ENCODE data around the gene MRNIP.
A peak's percentile ranks its signal among the peaks of the same experiment; 100 is the strongest.

Gene MRNIP

DNA sequence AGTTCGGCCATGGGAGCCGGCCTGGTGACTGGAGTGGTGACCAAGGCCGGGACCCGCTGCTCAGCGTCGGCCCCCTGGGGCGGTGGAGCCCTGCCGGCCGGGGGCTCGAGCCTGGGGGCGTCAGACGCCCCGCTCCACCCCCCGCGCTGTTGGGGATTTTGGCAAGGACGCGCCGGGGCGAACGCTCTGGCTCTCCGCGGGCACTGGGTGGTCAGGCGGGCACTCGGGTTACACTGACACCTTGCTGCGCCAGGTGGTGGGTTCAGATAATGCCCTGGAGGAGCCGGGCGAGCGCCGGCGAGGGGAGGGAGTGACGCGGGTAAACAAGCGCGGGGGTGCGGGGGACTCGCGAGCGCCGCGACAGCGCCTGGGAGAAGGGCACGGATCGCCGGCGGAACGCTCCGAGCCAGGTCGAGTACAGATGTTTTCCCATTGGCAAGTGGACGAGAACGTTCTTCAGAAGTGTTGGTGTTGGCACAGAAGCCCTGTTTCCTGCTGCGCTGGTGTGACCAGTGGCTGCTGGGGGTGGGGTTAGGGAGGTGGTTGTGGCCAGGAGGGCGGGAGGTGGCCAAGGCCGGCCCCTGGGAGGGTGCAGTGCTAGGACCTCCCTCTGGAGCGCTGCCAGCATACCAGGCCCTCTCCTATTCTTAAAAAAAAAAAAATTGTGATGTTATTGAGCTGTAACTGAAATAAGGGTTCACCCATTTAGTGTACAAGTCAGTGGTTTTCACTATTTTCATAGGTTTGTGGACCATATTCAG lies 37.1 kb downstream of the MRNIP start:
- DNase-seq (ENCODE audit: low spot score) = peak; percentile 88

DNA sequence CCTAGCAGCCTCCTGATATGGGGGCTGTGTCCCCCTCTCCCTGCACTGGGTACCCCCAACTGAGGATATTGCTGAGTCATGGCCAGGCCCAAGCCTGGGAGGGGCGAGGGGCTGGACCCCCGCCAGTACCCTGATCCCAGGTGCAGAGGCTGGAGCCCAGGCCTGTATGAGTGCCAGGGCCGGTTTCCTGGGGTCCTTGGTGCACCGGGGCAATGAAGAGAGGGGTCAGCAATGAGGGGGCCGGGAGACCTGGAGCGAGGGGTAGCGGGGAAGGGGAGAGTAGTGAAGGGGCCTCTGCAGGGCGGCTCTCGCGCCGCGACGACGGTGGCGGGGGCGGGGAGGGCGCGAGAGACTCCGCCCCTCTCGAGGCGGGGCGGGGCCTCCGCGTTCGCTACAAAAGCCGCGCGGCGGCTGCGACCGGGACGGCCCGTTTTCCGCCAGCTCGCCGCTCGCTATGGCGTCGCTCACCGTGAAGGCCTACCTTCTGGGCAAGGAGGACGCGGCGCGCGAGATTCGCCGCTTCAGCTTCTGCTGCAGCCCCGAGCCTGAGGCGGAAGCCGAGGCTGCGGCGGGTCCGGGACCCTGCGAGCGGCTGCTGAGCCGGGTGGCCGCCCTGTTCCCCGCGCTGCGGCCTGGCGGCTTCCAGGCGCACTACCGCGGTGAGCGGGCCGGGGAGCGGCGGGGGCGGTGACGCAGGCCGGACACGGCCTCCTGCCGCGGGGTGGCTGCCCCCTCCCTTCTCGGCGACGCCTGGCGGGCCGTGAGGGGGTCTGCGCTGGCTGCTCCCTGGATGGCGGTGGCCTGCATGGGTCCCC lies 37.9 kb downstream of the MRNIP start, which contains the start of gene SQSTM1:
TSS of gene SQSTM1 (plus strand) at position 423 of the 815 bp plus-strand sequence. CDS start at position 455, 32 bp downstream.
- peak; percentile 79 for DNase-seq (ENCODE audit: low spot score)

DNA sequence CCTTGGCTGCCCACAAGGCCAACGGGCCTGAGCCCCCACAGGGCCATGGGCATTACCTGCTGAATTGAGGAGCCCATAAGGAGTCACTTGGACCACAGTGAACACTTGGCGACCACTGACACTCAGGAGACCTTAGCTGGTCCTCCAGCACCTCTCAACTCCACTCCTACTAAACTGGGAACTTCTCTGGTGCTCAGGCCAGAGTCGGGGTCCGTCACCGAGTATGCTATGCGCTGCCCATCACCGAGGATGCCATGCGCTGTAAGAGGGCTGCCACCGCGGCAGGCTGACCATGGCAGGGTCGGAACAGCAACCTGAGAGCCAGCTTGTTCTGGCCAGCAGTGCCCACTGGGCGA lies 38.5 kb downstream of the MRNIP start:
- no peak for DNase-seq (ENCODE audit: low spot score)

DNA sequence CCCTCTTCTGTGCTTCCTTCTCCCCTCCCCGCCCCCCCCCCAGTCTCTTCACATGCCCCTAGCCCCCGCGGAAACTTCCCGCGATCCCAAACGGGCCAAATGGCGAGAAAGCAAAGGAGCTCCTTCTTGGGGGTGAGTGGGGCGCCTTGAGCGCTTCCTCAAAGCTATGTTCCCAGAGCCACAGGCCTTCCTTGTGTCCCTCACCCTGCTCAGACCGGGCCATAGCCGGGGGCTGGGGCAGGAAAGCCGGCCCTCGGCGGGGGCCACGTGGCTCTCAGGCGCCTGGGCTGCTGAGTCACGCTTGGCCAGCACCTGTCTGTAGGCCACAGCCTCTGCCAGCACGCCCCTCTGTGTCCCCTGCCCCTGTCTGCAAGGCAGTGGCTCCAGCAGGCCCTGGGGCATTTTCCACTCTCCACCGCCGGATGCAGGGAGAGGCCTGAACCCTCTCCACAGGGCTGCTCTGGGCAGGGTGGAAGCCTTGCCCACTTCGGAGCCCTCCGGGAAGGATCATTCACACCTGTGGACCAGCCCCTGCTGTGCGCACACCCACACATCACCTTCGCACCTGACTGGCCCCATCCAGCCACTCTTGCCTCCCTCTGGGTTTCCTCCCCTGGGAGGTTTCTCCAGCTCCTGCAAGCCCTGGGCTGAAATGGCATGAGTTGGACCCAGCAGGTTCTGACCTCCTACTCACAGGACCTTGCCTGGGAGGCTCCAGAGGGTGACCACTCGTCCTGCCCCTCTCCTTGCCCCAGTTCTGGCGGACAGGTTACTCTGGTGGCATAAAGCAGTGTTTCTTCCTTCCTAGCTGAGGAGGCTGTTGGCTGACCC lies 39.1 kb downstream of the MRNIP start:
- peak; percentile 60 for DNase-seq (ENCODE audit: low spot score)

DNA sequence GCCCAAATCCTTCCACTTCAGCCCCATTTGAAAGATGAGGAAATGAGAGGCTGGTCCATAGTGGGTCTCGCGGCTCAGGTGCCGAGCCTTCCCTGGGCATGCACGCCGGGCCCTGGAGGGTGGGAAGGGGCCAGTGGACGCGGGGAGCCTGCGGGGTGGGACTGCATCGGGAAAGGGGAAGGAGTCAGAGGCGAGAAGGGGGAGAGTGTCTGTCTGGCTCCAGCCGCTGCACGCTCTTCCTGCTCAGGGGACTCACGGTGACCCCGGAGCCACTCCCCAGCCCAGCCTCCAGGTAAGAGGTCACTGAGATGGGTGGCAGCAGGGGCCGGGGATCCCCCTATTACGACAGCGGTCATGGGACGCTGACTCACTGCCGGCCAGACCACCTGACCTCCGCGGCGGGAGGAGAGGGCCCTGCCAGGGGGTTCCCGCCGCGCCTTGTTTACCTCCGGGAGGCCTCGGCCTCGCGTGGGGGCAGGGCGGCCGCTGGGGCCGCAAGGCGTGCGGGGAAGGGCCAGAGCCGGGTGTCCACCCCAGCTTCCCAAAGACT lies 39.8 kb downstream of the MRNIP start:
- peak; percentile 83 for DNase-seq (ENCODE audit: low spot score)

DNA sequence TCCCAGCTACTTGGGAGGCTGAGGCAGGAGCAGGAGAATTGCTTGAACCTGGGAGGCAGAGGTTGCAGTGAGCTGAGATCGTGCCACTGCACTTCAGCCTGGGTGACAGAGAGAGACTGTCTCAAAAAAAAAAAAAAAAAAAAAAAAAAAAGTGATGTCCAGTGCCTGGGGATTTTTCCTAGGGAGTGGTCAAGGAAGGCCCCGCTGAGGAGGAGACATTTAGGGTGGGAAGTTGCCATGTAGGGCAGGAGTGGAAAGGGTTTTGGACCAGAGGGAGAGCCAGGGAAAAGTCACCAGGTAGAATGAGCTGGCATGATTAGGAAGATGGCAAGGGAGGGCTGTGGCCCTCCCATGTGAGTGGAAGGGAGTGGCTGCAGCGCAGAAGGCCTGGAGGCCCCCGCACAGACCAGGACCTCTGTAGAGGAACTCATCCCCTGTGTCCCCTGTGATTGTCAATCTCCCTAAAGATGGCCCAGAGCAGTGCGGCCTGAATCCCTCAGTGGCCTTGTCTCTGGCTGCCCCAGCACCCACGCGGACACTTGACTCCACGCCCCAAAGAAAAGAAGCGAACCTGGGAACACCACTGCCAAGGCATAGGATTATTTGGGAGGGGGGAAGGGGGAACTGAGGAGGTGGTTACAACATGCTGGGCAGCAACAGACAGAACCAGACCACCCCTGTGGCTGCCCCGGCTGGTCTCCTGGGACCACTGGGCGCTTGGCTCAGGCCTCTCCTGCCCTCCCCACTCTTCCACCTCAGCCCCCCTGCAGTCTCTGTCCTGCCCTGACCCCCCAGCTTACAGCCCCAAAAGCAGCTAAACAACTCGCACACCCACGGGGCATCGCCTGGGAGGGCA lies 40.5 kb downstream of the MRNIP start:
- no peak for DNase-seq (ENCODE audit: low spot score)

DNA sequence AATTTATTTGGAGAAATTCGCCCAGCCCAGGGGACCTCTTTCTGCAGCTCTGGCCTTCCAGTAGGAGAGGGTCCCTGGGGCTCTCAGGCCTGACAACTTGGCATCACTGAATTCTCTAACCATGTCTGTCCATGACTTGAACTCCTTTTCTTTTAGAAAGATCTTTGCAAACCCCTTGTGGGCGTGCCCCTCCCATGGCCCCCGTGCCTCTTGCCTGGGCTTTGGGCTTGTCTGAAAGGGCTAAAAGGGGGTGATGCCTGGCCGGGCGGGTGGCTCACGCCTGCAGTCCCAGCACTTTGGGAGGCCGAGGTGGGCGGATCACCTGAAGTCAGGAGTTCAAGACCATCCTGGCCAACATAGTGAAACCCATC lies 41.2 kb downstream of the MRNIP start:
- DNase-seq (ENCODE audit: low spot score) = no peak

DNA sequence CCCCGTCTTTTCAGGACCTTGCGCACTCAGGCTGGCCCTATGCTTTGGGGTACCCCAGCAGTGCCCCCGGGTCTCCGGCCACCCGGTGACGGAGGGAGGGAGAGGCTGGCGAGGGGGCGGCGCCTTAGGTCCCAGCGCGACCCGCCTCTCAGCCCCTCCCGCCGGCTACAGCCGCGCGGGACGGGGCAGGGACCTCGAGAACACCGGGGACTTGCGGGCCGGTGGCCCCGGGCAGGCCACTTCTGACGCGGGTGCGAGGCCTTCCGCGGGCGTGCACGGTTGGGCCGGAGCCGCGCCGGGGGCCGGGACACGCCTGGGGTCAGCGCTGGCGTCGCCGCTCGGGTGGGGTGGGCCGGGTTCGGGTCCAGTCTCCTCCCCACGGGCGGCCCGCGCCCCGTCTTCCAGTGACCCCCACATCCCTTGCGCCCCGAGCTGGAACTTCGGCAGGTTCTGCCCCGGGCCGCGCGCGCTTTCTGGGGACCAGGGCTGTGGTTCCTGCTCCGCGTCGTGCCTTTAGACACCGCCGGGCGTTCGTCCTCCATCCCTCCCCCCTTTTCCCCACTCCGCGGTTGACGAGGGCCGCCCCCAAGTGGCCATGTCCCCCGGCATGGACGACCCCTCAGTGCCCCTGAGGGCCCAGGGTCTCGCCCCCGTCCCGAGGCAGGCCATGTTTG lies 41.7 kb downstream of the MRNIP start:
- no peak for DNase-seq (ENCODE audit: low spot score)

DNA sequence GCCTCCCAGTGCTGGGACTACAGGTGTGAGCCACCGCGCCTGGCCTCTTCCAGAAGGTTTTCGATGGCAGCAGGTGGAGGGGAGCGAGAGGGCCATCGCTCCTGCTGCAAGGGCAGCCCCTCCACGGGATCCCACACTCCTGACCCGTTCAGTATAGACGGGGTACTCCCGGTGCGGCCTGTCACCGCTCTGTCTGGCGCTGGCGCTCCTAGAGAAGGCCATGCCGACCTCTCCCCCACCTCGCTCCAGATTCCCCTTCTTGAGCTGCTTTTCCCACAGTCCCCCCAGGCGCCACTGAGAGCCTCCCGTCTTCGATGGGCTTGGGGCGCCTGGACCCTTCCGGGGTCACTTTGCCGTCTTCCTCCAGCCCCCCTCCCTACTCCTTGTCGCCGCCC lies 42.2 kb downstream of the MRNIP start:
- no peak for DNase-seq (ENCODE audit: low spot score)

DNA sequence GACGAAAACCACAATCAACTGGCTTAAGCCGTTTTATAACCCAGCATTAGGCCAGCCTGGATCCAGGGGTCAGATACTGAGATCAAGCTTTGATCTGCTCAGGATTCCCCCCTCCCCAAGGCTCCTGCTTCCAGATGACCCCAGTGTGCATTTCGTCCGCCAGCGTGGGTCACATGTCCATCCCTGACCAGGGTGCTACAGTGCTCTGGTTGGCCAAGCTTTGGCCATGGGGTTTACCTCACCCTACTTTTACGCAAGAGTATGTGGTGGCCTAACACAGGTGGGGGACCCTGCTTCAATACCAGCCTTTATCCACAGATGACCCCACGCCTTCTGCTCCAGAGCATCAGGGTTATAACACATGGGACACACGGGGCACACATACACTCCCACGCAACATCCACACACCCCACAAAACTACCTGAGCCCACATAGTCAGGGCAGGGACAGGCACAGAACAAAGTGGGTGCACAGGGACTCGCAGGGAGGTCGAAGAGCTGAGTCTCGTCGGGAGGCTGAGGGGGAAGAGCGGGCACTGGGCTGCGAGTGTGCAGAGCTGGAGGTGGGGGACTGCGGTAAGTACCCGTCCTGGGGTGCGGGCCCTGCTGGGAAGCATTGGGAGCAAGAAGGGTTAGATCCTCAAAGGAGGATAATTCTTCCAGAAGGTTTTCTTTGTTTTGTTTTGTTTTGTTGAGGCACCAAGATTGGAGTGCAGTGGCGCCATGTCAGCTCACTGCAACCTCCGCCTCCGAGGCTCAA lies 42.9 kb downstream of the MRNIP start:
- no peak for DNase-seq (ENCODE audit: low spot score)

DNA sequence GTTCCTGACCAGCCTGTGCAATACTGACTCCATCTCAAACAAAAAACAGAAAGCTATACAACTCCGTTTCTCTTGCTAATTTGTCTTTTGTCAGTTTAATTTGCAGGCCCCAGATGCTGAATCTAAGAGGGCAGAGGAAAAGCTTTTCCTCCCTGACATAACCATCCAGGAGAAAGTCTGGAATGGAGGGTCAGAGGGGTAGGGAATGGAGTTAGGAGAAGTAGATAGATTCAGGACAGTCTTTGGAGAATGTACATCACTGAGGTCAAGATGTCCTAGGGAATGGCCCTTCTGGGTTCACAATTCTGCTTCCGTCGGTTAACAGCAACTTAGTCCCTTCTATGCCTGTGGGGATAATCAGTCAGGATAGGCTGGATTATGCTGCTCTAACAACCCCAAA lies 44.5 kb downstream of the MRNIP start:
- DNase-seq (ENCODE audit: low spot score) = no peak

DNA sequence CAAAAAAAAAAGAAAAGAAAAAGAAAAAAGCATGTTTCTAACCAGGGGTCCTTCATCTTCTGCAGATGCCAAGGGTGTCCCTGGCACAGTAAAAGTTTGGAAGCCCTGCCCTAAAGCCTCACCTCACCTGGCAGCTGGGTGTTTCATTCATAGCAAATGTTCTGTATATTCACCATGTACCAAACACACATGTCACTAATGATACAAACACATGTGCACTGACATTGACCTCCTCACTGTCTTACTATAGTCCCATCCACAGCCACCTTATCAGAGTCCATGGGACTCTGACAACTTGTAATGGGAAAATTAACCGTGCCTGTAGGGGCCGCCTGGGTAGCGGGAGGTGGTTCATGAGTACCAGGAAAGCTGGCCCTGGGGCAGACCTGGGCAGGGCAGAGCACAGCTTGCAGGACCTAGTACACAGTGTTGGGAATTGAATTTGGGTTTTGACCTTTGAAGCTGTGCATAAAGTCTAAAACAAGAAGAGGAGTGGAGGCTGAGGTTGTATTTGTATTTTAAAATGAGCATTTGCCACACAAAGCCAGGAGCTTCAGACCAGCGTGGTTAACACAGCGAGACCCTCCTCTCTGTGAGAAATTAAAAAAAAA lies 45.5 kb downstream of the MRNIP start:
- no peak for DNase-seq (ENCODE audit: low spot score)

DNA sequence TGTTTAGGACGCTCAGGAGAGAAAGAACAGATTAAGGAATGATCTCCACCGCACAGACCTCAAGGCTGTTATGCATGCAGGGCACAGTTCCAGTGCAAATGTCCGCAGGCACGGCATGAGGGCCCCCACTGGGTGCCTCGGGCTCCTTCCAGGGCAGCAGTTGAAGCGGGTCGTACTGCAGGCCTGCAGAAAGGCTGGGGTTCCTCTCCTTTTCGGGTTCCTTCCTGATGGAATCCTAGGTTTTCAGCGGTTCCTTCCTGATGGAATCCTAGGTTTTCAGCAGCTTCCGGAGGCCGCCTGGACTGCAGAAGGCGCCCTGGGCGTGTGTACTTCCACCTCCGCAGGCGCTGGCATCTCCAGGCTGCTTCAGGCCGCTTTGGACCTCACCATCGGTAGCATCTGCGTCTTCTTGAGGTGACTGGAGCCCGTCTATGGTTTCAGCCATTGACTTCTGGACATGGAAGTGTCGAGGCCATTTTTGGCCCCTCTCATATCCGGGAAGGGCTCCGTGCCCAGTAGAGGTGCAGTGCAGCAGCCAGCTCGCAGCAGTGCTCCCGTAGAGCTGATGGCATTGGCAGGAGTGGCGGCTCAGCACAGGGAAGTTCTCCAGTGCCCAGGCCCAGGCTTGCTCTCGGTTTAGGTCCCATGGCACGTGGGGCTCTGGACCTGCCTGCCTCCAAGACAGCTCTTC lies 46.3 kb downstream of the MRNIP start:
- DNase-seq (ENCODE audit: low spot score) = no peak

DNA sequence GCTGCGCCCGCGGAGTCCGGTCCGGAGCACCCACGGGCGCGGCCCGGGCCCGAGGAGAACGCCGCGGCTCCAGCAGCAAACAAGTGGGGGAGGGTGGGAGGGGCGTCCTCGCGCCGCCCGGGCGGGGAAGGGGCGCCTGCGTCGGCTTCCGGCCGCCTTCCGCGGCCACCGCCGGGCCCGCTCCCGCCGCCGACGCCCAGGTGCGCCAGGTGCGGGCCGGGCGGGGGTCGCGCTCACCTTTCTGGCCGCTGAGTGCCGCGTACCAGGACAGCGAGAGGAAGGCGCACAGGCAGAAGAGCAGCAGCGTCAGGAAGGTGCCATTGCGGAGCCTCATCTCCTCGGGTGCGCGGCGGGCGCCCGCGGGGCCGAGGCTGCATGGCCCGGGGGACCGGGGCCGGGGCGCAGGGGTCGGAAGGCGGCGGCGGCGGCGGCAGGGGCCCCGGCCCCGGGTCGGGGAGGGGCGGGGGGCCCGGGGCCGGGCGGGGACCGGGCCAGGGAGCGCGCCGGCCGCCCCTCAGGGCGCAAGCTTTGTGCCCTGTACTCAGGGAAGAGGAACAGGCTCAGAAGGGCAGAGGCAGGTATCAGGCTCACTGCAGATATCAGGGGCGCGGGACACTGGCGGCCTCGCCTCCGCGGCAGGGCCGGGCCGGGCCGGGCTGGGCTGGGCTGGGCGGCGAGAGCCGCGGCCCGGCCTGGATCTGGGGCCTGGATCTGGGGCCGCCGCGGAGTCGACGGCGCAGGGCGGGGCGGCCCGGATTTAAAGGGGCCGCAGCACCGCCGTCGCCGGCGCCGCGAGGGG lies 52.2 kb downstream of the MRNIP start, which contains the start of gene MGAT4B:
TSS of gene MGAT4B (minus strand) at position 617 of the 799 bp plus-strand sequence. CDS start at position 334, 283 bp downstream.
- DNase-seq (ENCODE audit: low spot score) = no peak

DNA sequence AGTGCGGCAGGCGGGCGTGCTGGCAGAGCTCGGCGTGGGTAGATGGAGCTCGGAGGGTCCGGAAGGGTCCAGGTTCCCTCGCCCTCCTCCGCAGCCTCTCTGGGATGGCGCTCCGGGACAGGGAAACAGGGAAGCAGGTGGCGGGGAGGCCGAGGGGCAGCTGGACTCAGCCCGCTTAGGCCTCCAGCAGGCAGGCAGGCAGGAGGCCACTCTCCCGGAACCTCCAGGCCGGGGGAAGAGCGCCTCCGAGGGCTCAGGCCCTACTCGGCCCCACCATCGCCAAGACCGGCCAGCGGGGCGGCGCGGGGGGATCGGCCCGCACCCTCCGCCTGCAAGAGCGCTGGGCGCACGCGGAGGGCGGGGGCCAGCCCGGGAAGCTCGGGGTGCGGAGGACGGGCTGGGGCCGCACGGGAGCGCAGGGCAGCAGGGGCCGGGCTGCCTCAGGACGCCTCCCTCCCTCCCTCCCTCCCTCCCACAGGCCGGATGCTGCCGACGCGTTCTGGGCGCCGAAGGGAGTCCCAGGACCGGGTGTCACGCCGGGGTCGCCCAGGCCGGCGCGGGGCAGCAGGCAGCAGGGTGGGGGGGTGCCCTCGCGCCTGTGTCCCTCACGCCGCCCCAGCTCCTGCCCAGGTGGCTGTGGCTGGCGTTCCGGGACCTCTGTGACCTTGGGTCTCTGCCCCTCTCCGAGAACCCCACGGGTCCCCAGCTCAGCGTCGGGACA lies 52.9 kb downstream of the MRNIP start:
- DNase-seq (ENCODE audit: low spot score) = no peak

DNA sequence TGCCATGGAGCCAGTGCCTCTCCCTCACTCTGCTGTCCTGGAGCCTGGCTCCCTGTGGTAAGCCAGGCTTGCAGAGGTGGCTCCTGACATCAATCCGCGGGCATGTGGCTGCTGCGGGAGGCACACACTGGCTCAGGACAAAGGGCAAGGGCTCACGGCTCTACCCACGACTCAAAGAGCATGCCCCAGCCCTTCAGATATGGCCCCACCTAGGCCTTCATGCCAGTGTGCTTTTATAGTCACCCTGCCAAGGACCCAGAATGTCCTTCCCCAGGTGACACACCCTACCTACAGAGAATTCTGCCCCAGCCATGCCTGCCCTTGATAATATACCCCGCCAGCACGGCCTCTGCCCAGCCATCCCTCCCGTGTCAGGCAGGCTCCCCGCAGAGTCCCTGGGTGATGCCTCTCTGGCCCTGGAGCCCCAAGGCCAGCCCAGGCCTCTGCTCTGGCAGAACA lies 53.5 kb downstream of the MRNIP start:
- DNase-seq (ENCODE audit: low spot score) = no peak

DNA sequence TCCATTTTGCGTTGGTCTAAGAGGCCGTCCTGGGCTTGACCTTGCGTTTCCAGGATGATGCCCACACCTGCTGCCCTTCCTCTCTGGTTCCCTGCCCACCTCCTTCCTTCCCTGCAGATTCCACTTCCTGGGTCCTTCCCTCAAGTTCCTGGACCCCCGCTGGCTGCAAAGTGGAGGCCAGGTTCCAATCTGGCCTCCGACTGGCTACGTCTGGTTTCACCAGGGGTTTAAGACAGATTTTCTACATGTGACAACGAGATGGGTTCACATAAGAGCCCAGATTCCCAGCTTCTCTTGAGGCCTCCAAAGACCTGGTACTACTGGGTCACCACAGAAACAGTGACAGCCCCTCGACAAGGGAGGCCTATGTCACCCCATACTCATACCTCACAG lies 54.1 kb downstream of the MRNIP start:
- DNase-seq (ENCODE audit: low spot score) = no peak
